NCI-H2081 treated with DMSO at 0.1 percent for 48 hours (cell line): ENCODE results near the gene PAX2.

Source experiments
- DNase-seq: peaks from one replicate; lab custom pipeline; 2025; lab: John Stamatoyannopoulos, UW

PAX2 gene

DNA sequence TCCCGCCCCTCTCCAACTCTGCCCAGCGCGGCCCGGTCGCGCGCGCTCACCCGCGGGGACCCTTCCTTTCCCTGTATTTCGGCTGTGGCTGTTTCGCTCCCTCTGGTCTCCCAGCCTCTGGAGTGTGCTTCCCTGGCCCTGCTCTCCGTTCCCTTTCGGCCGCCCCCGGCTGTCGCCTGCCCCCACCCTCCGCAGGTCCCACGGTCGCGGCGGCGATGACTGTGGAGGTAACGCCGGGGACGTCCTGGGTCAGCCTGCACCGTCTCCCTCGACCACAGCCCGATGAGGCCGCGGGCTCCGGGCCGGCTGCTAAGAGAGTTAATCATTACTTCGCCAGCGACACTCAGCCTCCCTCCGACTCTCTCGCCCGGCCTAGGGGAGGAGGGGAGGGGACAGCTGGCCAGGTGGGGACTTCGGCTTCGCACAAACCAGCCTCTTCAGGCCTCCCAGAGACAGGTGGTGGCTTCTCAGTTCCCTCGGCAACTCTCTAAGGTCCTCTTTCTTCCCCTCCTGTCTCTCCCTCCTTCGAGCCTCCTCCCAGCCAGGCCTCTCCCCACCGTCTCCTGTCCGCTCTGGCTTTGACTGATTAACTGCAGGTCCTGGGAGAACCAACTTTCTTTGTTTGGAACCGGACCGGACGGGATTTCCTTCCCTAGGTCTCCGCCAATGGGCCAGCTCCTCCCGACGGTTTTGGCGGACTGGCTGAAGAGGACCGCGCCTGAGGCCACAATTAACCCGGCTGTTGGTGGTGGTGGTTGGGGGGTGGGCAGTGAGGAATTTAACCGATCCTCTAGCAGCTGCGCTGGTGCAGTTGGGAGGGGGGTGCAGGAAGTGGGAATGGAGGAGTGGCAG, 5.6 kb upstream of the PAX2 start:
- DNase-seq = no peak

DNA sequence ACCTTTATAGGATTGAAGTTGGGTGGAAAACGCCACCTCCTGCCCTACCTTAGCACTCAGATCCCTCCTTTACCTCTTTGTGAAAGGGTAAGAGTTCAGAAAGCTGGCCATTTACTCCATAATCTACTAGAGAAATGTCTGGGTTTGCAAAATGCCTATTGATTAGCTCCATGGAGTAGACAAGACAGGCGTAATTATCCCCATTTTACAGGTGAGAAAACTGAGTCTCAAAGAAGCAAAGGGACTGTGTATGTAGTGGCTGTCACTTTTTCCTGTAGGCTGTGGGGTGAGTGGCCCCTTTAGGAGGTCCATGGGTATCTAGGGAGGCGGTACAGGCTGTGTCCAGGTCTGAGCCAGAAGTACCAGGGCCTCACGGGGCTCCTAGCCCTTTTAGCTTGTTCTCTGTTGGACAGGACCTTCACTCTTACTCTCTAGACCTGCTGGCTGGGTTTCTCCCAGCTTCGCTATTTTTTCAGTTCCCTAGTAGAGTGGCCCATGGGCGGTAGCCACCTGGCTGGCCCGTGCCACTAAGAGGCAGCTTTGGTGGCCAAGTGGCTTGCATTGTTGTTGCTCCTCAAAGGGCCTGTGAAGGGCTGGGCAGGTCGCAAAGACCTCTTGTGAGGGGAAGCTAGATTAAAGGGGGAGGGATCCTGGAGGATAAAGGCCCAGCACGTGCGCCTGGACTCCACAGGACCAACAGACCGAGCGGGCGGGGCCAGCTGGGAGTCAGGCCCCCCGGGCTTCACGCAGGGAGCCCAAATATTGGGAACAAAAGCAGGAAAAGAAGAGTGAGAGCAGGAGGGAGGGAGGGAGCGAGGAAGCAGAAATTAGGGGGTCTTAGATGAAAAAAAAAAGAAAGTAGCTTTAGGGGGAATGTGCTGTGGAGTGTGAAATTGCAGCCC, 4.7 kb upstream of the PAX2 start:
- DNase-seq = no peak

DNA sequence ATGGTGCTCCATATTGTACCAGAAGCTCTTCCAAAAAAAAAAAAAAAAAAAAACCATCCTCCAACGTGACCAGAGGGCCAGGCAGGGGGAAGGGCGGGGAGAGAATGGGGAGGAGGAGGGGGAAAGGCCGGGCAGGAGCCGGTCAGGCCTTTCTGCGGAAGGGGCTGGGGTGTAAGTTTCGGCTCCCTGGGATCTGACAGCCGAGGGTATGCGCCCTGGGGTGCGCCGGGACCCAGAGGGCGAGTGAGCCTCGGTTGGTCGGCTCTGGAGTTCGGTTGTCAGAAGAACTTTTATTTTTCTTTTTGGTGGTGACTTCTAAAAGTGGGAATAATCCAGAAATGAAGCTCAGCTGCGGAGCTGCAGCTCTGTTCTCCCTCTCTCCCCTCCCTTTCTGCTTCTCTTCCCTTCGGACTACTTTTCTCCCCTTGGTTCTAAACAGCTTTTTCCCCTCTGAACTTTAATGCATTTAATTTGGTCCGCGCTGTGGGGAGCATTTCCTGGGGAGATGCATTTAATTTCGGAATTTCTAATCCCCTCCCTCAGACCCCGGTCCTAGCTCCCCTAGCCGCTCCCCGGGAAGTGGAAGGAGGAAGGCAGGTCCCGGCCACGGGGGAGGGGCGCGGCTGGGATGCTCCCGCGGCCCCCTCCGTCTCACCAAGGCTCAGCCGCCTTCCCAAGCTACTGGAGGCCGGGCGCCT, 3.9 kb upstream of the PAX2 start:
- DNase-seq = no peak

DNA sequence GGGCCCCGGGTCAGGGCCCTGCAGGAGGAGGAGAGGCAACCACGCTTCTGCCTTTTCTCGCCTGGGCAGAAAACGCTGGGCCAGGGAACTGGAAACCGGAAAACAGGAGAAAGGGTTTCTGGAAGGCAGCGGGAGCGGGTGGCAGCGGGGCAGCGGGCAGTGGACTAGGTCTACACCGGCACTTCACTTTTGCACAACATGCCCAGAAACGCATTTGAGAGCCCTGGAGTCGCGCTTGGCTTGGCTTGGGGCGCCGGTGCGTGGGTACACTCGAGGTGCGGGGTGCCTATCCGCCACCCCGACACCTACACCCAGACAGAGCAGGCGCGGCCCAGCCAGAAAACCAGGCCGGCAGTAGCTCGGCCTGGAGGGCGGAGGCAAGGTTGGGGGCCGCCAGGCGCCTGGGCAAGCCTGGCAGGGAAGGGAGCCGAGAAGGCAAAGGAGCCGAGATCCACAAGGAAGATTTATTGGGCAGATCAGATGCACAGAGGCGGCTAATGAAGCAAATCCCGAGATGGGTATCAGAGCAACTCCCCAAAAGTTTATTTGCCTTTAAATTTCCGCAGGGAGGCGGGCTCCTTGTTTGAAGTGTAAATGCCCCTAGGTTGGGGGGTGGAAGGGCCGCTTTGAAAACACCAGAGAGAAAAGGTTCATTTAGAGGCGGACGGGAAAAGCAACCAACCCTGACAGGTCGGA, 3.2 kb upstream of the PAX2 start:
- DNase-seq = no peak

GRCh38 chr10:100742936-100743335, 2.4 kb upstream of the PAX2 start:
- DNase-seq = no peak

DNA sequence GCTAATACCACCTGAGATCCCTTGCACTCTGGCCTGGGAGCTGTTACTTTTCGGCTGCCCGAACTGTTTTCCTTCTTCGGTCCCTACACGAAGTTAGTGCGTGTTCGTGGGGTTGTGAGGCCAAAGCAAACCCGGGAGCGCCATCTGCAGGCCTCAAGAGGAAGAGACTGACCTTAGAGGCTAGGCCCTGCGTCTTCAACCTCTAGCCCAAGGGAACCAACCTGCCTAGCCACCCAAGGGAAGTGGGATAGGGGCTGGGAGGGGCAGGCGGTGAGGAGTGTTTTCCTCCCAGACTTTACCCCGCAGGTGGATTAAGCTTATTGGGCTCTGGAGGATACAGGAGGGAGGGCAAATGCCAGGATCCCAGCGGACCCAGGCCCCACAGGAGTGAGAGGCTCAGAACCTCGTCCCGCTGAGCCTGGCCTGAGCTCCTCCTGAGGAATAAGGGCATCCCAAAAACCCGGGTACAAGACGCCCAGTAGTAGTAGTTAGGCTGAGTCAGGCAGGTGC, 1.7 kb upstream of the PAX2 start:
- no peak for DNase-seq

- no peak for DNase-seq
Observed at GRCh38 chr10:100744136-100744986, 1.0 kb upstream of the PAX2 start.

- DNase-seq = no peak
Observed at GRCh38 chr10:100745882-100746783, 751 bp downstream of the PAX2 start.

DNA sequence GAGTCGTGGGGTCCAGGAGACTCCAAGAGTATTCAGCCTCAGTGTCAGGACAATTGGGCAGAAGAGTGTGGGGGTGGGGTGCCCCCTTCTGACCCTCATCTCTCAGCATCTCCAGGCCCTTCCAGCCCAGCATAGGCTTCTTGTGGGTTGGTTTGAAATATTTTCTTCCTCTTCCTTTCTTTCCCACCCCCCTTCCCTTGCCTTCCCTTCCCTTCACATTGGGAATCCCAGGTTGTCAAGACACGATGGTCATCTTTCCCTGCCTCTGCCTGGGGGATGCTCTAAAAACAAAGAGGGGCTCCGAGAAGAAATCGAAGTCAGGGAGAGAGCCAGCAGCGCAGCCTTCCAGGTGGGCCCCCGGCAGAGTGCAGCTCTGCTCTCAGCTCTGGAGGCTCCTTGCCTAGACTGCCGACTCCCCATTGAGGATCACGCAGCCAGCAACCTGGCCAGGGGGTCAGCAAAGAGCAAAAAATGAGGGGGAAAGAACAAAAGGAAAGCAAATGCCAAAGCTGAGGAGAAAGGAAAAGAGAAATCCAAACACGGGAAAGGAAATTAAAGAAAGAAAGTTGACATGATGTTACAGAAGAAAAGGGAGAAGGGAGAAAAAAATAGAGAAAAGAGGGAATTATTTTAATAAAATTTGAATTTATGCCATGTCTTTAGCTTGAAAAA, 1.5 kb downstream of the PAX2 start:
- no peak for DNase-seq

DNA sequence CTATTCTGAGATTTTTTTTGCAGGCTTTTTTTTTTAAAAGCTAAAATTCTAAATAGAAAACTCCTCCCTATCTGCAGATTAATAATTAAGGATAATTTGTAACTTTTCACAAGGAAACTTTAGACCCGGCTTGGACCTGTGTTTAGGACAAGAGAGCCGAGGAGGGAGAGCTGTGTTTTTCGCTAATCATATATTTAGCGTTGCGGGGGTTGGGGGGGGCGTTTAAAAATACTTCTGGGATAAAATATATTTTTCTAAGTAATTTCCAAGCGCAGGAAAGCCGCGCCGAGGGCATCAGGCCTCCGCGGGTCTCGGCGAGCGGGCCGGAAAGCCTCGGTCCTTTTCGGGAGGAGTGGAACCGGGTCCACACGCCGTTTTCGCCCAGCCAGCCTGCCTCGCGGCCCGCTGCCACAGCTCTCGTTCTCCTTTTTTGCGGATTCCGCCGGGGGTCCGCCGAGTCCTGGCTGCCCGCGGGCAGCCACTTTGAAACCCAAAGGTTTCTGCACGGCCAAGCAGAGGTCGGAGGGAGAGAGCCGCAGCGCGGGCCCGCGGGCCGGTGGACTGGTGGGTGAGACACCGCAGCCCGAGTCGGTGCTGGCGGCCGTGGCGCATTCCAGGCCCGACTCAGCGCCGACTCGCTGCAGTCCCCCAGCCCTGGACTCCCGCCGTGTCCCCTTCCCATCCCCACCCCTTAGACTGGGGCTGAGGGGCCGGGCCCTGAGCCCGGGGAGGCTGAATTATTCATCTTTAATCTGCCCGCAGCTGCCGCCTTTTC, 2.3 kb downstream of the PAX2 start:
- DNase-seq = no peak

GRCh38 chr10:100748231-100749058, 3.1 kb downstream of the PAX2 start:
- DNase-seq = no peak

DNA sequence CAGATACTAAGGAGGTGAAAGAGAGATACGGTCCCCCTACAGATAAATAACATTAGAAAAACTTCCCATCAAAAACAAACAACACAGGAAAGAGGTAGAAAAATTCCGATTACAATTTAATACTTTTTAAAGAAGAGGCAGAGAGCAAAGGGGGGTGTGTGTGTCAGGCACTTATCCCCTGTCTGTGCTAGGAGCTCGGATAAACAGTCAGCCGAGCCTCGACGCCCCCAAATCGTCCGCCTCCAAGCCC, 3.6 kb downstream of the PAX2 start:
- no peak for DNase-seq

DNA sequence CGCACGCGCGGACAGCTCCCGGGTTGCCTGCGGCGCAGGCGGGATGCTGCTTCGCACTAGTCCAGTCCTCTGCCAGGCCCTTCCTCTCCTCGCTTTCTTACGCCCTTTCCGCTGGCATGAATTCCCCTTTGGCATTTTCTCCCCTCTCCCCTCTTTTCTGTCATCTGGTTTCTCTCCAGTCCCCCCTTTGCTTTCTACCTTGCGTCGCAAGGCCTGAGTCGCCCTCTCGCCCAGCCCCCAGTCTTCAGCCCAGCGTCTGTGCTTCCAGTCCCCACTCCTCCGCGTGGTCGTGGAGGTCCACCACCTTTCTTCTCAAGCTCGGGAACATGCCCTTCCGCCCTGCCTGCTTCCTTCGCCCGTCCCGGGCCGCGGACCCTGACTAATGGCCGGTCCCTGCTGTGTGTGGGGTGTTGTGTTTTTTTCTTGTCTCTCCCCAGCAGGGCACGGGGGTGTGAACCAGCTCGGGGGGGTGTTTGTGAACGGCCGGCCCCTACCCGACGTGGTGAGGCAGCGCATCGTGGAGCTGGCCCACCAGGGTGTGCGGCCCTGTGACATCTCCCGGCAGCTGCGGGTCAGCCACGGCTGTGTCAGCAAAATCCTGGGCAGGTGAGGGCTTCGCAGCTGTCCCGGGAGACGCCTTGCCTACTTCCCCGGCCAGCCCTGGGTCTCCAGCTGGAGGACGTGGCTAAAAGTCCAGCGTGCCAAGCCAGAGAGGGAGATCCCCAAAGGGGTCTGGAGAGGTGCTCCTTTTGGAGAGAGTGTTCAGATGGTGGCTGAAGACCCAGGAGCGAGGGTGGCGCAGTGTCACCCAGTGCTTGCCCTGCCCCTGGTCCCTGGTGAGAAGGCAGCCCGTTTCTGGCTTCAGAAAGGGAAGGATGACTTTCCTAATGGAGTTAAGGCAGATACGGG, 4.2 kb downstream of the PAX2 start:
- no peak for DNase-seq

GRCh38 chr10:100750291-100751210, 5.2 kb downstream of the PAX2 start:
- DNase-seq = no peak

DNA sequence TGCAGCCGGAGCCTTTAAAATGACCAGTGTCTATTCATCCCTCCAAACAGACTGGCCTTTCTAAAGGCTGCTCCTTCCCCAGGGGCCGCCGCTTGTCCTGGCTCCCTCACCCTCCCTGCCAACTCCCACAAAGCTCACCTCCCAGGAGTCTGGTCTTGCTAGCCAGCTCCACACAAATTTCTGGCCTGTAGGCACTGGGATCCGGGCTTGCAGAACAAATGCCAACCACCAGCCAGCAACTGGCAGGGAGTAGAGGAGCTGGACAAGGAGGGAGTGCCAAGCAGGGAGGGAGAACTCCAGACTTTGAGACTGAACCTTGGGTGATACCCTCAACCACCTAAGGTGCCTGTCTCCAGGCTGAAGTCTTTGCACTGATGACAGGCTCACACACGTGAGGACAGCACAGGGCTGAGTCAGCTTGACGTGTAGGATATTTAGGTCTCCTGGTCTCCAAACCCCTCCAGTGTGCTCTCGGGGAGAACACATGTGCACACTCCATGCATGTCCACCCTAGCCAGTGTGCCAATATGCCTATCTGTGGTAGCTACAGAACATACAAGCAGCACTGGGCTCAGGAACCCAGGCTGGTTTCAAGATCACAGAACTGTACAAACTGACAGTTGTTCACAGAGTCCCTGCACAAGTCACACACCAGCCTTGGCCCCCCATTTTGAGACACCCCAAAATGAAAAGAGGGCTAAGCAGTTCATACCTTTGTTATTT, 6.0 kb downstream of the PAX2 start:
- DNase-seq = no peak
